GM18498 (cell line): ENCODE results near the gene KRT78.

Source experiments
- ATAC-seq: cut with Tn5 transposase; IDR thresholded peaks from one replicate; pipeline ENCODE4 v1.9.1; 2021; ENCODE audit warnings: mild to moderate bottlenecking, moderate library complexity; ENCODE audit not compliant: unreplicated experiment

KRT78 gene

GRCh38 chr12:52813885-52814709, 34.7 kb downstream of the KRT78 start, which contains the start of gene KRT4:
KRT4 (minus strand) TSS chr12:52814116; CDS start chr12:52814058, 58 bp downstream.
- no peak for ATAC-seq

- ATAC-seq, result no peak
These were observed 35.5 kb downstream of the KRT78 start for GRCh38 chr12:52813203-52813819.

GRCh38 chr12:52812749-52813148, 36.0 kb downstream of the KRT78 start:
- no peak for ATAC-seq

GRCh38 chr12:52812073-52812400, 36.8 kb downstream of the KRT78 start:
- no peak for ATAC-seq

- no peak for ATAC-seq
These were observed 37.4 kb downstream of the KRT78 start for GRCh38 chr12:52811191-52812072.

GRCh38 chr12:52810554-52810953, 38.2 kb downstream of the KRT78 start:
- ATAC-seq, result no peak

GRCh38 chr12:52809166-52809565, 39.6 kb downstream of the KRT78 start:
- no peak for ATAC-seq

- ATAC-seq, result no peak
These were observed 40.1 kb downstream of the KRT78 start for GRCh38 chr12:52808573-52809160.

- no peak for ATAC-seq
These were observed 41.0 kb downstream of the KRT78 start for GRCh38 chr12:52807544-52808470.

- no peak for ATAC-seq
These were observed 41.8 kb downstream of the KRT78 start for GRCh38 chr12:52806821-52807543.

GRCh38 chr12:52806169-52806811, 42.5 kb downstream of the KRT78 start:
- ATAC-seq, result no peak

- ATAC-seq, result no peak
These were observed 43.1 kb downstream of the KRT78 start for GRCh38 chr12:52805739-52806138.

GRCh38 chr12:52805000-52805399, 43.8 kb downstream of the KRT78 start:
- ATAC-seq, result no peak

- ATAC-seq, result no peak
These were observed 46.4 kb downstream of the KRT78 start for GRCh38 chr12:52802442-52802841.

GRCh38 chr12:52801773-52802172, 47.0 kb downstream of the KRT78 start:
- ATAC-seq, result no peak

GRCh38 chr12:52800259-52800917, 48.4 kb downstream of the KRT78 start:
- no peak for ATAC-seq

- ATAC-seq, result no peak
These were observed 49.1 kb downstream of the KRT78 start for GRCh38 chr12:52799505-52800211.
